ENCODE results near the gene ZNF469.

DNA sequence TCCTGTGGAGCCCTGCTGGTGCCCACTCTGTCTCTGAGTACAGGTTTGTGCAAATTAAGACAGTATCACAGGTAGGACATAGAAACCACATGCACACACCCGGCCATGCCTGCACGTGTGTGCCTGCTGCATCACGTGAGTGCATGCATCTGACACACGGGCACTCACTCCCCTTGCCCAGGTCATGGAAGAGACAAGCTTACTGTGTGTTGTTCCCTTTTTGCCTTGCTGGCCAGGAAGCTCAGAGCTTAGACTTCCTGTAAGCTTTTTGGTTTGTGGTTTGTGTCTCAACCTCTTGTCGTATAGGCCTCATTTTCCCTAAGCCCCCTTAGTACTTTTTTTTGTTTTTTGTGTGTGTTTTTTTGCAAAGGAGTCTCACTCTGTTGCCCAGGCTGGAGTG is 25.0 kb downstream of the ZNF469 start:
- TF ChIP-seq POLR2A (IDR thresholded peaks at IDR 0.05): no peak
- TF ChIP-seq, protein P1, sequence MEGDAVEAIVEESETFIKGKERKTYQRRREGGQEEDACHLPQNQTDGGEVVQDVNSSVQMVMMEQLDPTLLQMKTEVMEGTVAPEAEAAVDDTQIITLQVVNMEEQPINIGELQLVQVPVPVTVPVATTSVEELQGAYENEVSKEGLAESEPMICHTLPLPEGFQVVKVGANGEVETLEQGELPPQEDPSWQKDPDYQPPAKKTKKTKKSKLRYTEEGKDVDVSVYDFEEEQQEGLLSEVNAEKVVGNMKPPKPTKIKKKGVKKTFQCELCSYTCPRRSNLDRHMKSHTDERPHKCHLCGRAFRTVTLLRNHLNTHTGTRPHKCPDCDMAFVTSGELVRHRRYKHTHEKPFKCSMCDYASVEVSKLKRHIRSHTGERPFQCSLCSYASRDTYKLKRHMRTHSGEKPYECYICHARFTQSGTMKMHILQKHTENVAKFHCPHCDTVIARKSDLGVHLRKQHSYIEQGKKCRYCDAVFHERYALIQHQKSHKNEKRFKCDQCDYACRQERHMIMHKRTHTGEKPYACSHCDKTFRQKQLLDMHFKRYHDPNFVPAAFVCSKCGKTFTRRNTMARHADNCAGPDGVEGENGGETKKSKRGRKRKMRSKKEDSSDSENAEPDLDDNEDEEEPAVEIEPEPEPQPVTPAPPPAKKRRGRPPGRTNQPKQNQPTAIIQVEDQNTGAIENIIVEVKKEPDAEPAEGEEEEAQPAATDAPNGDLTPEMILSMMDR (IDR thresholded peaks at IDR 0.05): no peak
